ENCODE data around the gene ARPC3.
"Not testable (repeated sequence)": the region's sequence is repeated elsewhere in the genome, so short reads cannot be mapped to it uniquely, and the experiment has no call there.

Gene ARPC3

GRCh38 chr12:110449799-110450497, at the start of gene ARPC3:
ARPC3 (minus strand) TSS chr12:110450337; CDS start chr12:110450260, 77 bp downstream.
- DNase-seq (ENCODE audit: low read depth): peak; percentile 83

GRCh38 chr12:110498984-110499706, 49.0 kb upstream of the ARPC3 start:
- DNase-seq (ENCODE audit: low read depth): no peak

- no peak for DNase-seq (ENCODE audit: low read depth)
These were observed 25.3 kb upstream of the ARPC3 start for GRCh38 chr12:110475426-110475825.

GRCh38 chr12:110468214-110469048, 18.3 kb upstream of the ARPC3 start, which contains the start of the genes FAM216A and GPN3:
FAM216A (plus strand) TSS chr12:110468845; CDS start chr12:110468876, 31 bp downstream.
GPN3 (minus strand) TSS chr12:110468257; CDS start chr12:110468203, 54 bp downstream.
- DNase-seq (ENCODE audit: low read depth): peak; percentile 88

GRCh38 chr12:110467847-110468213, 17.7 kb upstream of the ARPC3 start:
- DNase-seq (ENCODE audit: low read depth): no peak

GRCh38 chr12:110466791-110467190, 16.7 kb upstream of the ARPC3 start:
- DNase-seq (ENCODE audit: low read depth): no peak

GRCh38 chr12:110465765-110466164, 15.6 kb upstream of the ARPC3 start:
- DNase-seq (ENCODE audit: low read depth): not testable (repeated sequence)

- DNase-seq (ENCODE audit: low read depth): no peak
These were observed 14.9 kb upstream of the ARPC3 start for GRCh38 chr12:110465024-110465423.

GRCh38 chr12:110461189-110461588, 11.1 kb upstream of the ARPC3 start:
- not testable (repeated sequence) for DNase-seq (ENCODE audit: low read depth)

- no peak for DNase-seq (ENCODE audit: low read depth)
These were observed 8.6 kb upstream of the ARPC3 start for GRCh38 chr12:110458756-110459155.

- no peak for DNase-seq (ENCODE audit: low read depth)
These were observed 3.6 kb upstream of the ARPC3 start for GRCh38 chr12:110453569-110454296.

GRCh38 chr12:110451263-110451662, 1.1 kb upstream of the ARPC3 start:
- DNase-seq (ENCODE audit: low read depth): no peak

- DNase-seq (ENCODE audit: low read depth): no peak
These were observed 5.7 kb downstream of the ARPC3 start for GRCh38 chr12:110444455-110444854.

- DNase-seq (ENCODE audit: low read depth): no peak
These were observed 13.9 kb downstream of the ARPC3 start for GRCh38 chr12:110436231-110436630.

- no peak for DNase-seq (ENCODE audit: low read depth)
These were observed 18.1 kb downstream of the ARPC3 start for GRCh38 chr12:110431957-110432587.

GRCh38 chr12:110429676-110430075, 20.5 kb downstream of the ARPC3 start:
- not testable (repeated sequence) for DNase-seq (ENCODE audit: low read depth)

- DNase-seq (ENCODE audit: low read depth): no peak
These were observed 23.7 kb downstream of the ARPC3 start for GRCh38 chr12:110426406-110426805.

GRCh38 chr12:110424237-110424636, 25.9 kb downstream of the ARPC3 start:
- DNase-seq (ENCODE audit: low read depth): no peak

- no peak for DNase-seq (ENCODE audit: low read depth)
These were observed 28.4 kb downstream of the ARPC3 start for GRCh38 chr12:110421701-110422100.

- no peak for DNase-seq (ENCODE audit: low read depth)
These were observed 28.9 kb downstream of the ARPC3 start for GRCh38 chr12:110421159-110421661.

GRCh38 chr12:110420644-110421043, 29.5 kb downstream of the ARPC3 start:
- not testable (repeated sequence) for DNase-seq (ENCODE audit: low read depth)
